SK-N-SH (cell line): ENCODE data around the gene KRT26. TPM values are rescaled to one million over a fixed set of nuclear protein-coding genes. Genes with fewer than 3 reads are reported as not detected.

Experiments used
- CTCF ChIA-PET: fragments of 300-600, 350-600 bp; formaldehyde crosslinking; extraction: SDS; loops from one replicate; lab custom pipeline; 2021; lab: Yijun Ruan, JAX
- POLR2A ChIA-PET: fragments of 350-600 bp; sonication (Branson Sonifier 250); formaldehyde crosslinking; extraction: SDS; loops from one replicate; lab custom pipeline; 2020; ENCODE audit warnings: antibody characterized with exemption, inconsistent platforms; lab: Yijun Ruan, JAX
- DNase-seq: peaks from one replicate; pipeline ENCODE4 v3.0.0; 2012
- H2AFZ ChIP-seq: fragments of 200-600 bp; sonication (generic); 2 replicates; pipeline ENCODE4 v1.8.1; 2016; ENCODE audit warnings: antibody characterized with exemption, mild to moderate bottlenecking, low read depth
- H3F3A ChIP-seq: fragments of 200-600 bp; sonication (generic); replicated peaks from 2 replicates; pipeline ENCODE3; 2016; ENCODE audit warnings: antibody characterized with exemption, mild to moderate bottlenecking; ENCODE audit not compliant: insufficient read depth
- H3K27ac ChIP-seq, 2 experiments: fragments of 200-500 bp in 1 of 2; fragments of 200-600 bp in 1 of 2; sonication (Bioruptor generic) in 1 of 2; sonication (generic), shearing (Covaris generic) in 1 of 2; 2 replicates each; pipeline versions ENCODE4 v1.5.1 to v1.6.1; 2014 to 2016; ENCODE audit warnings: low read depth in 2 of 2, inconsistent platforms in 1 of 2, low read length in 1 of 2, mild to moderate bottlenecking in 1 of 2, mixed read lengths in 1 of 2
- H3K27me3 ChIP-seq: fragments of 200-600 bp; sonication (generic), shearing (Covaris generic); 2 replicates; pipeline ENCODE4 v1.6.1; 2016; ENCODE audit warnings: mixed run types; ENCODE audit not compliant: insufficient read depth
- H3K36me3 ChIP-seq, 2 experiments: fragments of 200-500 bp in 1 of 2; fragments of 200-600 bp in 1 of 2; sonication (Bioruptor generic) in 1 of 2; sonication (generic) in 1 of 2; replicated peaks in 1 of 2; 2 replicates each; pipeline versions ENCODE3 to v1.5.1; 2014 to 2016; ENCODE audit warnings: low read length in 1 of 2, mild to moderate bottlenecking in 1 of 2; ENCODE audit not compliant: insufficient read depth in 2 of 2, control insufficient read depth in 1 of 2
- H3K4me1 ChIP-seq, 2 experiments: fragments of 200-500 bp in 1 of 2; fragments of 200-600 bp in 1 of 2; sonication (Bioruptor generic) in 1 of 2; sonication (generic), shearing (Covaris generic) in 1 of 2; 2 replicates each; pipeline versions ENCODE4 v1.5.1 to v1.6.1; 2014 to 2016; ENCODE audit warnings: low read depth in 1 of 2, low read length in 1 of 2, mixed run types in 1 of 2; ENCODE audit not compliant: insufficient read depth in 2 of 2, control insufficient read depth in 1 of 2
- H3K4me2 ChIP-seq: fragments of 200-600 bp; sonication (generic), shearing (Covaris generic); 2 replicates; pipeline ENCODE4 v1.6.1; 2017; ENCODE audit warnings: mixed run types
- H3K4me3 ChIP-seq, 2 experiments: fragments of 200-500 bp in 1 of 2; fragments of 200-600 bp in 1 of 2; sonication (Bioruptor generic) in 1 of 2; sonication (generic), shearing (Covaris generic) in 1 of 2; 2 replicates each; pipeline versions ENCODE4 v1.5.1 to v1.8.1; 2014 to 2016; ENCODE audit warnings: low read depth in 2 of 2, inconsistent platforms in 1 of 2, low read length in 1 of 2, mild to moderate bottlenecking in 1 of 2, mixed read lengths in 1 of 2, moderate library complexity in 1 of 2
- H3K79me2 ChIP-seq: fragments of 200-600 bp; sonication (generic); 2 replicates; pipeline ENCODE4 v1.8.1; 2017; ENCODE audit warnings: mild to moderate bottlenecking; ENCODE audit not compliant: insufficient read depth
- H3K9ac ChIP-seq: fragments of 200-600 bp; sonication (generic); 2 replicates; pipeline ENCODE4 v1.6.1; 2017; ENCODE audit warnings: mixed run types
- H3K9me2 ChIP-seq: fragments of 200-600 bp; sonication (generic); 2 replicates; pipeline ENCODE4 v1.6.1; 2017; ENCODE audit warnings: mixed run types
- H3K9me3 ChIP-seq: fragments of 200-600 bp; sonication (generic); 2 replicates; pipeline ENCODE4 v1.6.1; 2017; ENCODE audit warnings: mixed run types, mild to moderate bottlenecking, moderate library complexity
- H4K20me1 ChIP-seq: fragments of 200-600 bp; sonication (generic); 2 replicates; pipeline ENCODE4 v1.6.1; 2017; ENCODE audit warnings: mild to moderate bottlenecking, mixed run types; ENCODE audit not compliant: insufficient read depth
- ELF1 ChIP-seq: IDR thresholded peaks from 2 replicates; pipeline ENCODE4 v1.4.0; 2012
- EP300 ChIP-seq, 2 experiments: IDR thresholded peaks; 2 replicates each; pipeline versions ENCODE4 v1.4.0 to v1.6.1; 2012; ENCODE audit warnings: borderline replicate concordance in 1 of 2, low read depth in 1 of 2, low read length in 1 of 2
- EZH2phosphoT487 ChIP-seq: fragments of 200-600 bp; sonication (generic); IDR thresholded peaks from 2 replicates; pipeline ENCODE4 v1.6.1; 2017; ENCODE audit warnings: low read depth, mixed run types, mild to moderate bottlenecking, antibody characterized with exemption, moderate library complexity, borderline replicate concordance
- FOSL2 ChIP-seq: IDR thresholded peaks from 2 replicates; pipeline ENCODE4 v1.4.0; 2012; ENCODE audit warnings: low read depth, mild to moderate bottlenecking, moderate library complexity, borderline replicate concordance
- FOXJ3 ChIP-seq: sonication (generic); formaldehyde crosslinking; IDR thresholded peaks from 2 replicates; pipeline ENCODE4 v1.5.1; 2020; ENCODE audit warnings: mild to moderate bottlenecking, missing genetic modification reagents
- MXI1 ChIP-seq: IDR thresholded peaks from 2 replicates; pipeline ENCODE4 v1.6.1; 2012; ENCODE audit warnings: mild to moderate bottlenecking, low read depth, low read length, improper control_type of control experiment
- NFIC ChIP-seq: IDR thresholded peaks from 2 replicates; pipeline ENCODE4 v1.4.0; 2012; ENCODE audit warnings: borderline replicate concordance
- NRF1 ChIP-seq: IDR thresholded peaks from 2 replicates; pipeline ENCODE4 v1.6.1; 2012; ENCODE audit warnings: low read depth, mild to moderate bottlenecking, low read length
- PBX3 ChIP-seq: IDR thresholded peaks from 2 replicates; pipeline ENCODE4; 2012
- POLR2AphosphoS5 ChIP-seq: IDR thresholded peaks from 2 replicates; pipeline ENCODE4 v1.6.1; 2012; ENCODE audit warnings: low read depth, low read length
- SMC3 ChIP-seq: IDR thresholded peaks from 2 replicates; pipeline ENCODE4 v1.6.1; 2012; ENCODE audit warnings: low read depth, low read length, improper control_type of control experiment
- TAF1 ChIP-seq: IDR thresholded peaks from 2 replicates; pipeline ENCODE4 v1.6.1; 2012; ENCODE audit warnings: low read depth, mild to moderate bottlenecking, low read length, moderate library complexity, borderline replicate concordance
- WGBS: methylation state at CpG from one replicate; pipeline ENCODE4 v1.1.6; 2017; ENCODE audit warnings: low lambda C conversion rate; 5-methylcytosine and 5-hydroxymethylcytosine counted together
- polyA plus RNA-seq, 3 experiments: library from polyadenylated mRNA; depleted of rRNA; stranded (reverse); fragments of >200 nt; gene quantifications; 2 replicates each; pipeline ENCODE4 v1.2.3, GENCODE V29; 2012
- TF ChIP-seq, protein P1 (sequence below): fragments of 200-600 bp; sonication (generic); IDR thresholded peaks from 2 replicates; pipeline ENCODE4 v1.6.1; 2017; ENCODE audit warnings: antibody characterized with exemption, mild to moderate bottlenecking, moderate library complexity
- TF ChIP-seq, protein P2 (sequence below): fragments of 150-350 bp; IDR thresholded peaks from 2 replicates; pipeline ENCODE4 v1.6.1; 2016; ENCODE audit warnings: mild to moderate bottlenecking, low read depth, low read length
- TF ChIP-seq, protein P3 (sequence below): IDR thresholded peaks from 2 replicates; pipeline ENCODE4 v1.4.0; 2012; ENCODE audit warnings: low read depth, borderline replicate concordance

KRT26 gene
- polyA plus RNA-seq (2012; rRNA removed) = not detected in 2 replicates
- not detected in 2 replicates for polyA plus RNA-seq (2012; cell fraction: cytosol; rRNA removed)
- not detected in 2 replicates for polyA plus RNA-seq (2012; cell fraction: nucleus; rRNA removed)

GRCh38 chr17:40772101-40772500 lies at the start of gene KRT26:
Gene KRT26 (minus strand): TSS chr17:40772201. CDS start chr17:40772113, 88 bp downstream.
- TF ChIP-seq, protein P1, sequence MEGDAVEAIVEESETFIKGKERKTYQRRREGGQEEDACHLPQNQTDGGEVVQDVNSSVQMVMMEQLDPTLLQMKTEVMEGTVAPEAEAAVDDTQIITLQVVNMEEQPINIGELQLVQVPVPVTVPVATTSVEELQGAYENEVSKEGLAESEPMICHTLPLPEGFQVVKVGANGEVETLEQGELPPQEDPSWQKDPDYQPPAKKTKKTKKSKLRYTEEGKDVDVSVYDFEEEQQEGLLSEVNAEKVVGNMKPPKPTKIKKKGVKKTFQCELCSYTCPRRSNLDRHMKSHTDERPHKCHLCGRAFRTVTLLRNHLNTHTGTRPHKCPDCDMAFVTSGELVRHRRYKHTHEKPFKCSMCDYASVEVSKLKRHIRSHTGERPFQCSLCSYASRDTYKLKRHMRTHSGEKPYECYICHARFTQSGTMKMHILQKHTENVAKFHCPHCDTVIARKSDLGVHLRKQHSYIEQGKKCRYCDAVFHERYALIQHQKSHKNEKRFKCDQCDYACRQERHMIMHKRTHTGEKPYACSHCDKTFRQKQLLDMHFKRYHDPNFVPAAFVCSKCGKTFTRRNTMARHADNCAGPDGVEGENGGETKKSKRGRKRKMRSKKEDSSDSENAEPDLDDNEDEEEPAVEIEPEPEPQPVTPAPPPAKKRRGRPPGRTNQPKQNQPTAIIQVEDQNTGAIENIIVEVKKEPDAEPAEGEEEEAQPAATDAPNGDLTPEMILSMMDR = no peak
- no peak for TF ChIP-seq POLR2AphosphoS5
- TF ChIP-seq, protein P2, sequence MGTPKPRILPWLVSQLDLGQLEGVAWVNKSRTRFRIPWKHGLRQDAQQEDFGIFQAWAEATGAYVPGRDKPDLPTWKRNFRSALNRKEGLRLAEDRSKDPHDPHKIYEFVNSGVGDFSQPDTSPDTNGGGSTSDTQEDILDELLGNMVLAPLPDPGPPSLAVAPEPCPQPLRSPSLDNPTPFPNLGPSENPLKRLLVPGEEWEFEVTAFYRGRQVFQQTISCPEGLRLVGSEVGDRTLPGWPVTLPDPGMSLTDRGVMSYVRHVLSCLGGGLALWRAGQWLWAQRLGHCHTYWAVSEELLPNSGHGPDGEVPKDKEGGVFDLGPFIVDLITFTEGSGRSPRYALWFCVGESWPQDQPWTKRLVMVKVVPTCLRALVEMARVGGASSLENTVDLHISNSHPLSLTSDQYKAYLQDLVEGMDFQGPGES = no peak
- no peak for TF ChIP-seq EP300 (IDR thresholded peaks at IDR 0.05; ENCODE audit: borderline replicate concordance in 1 of 2, low read depth in 1 of 2, low read length in 1 of 2)
- TF ChIP-seq, all 33 proteins: peak for 0
- no peak for DNase-seq
- ChIA-PET POLR2A (no interaction called here), CTCF (no interaction called here)
- no peak within 1 kb of the TSS for H3K27ac ChIP-seq
- no peaks in the 10 kb centered on the region for H3K79me2 ChIP-seq
- WGBS = 14% methylated on average over 3 of the region's 3 CpGs
- H3F3A ChIP-seq = no peaks in the 10 kb centered on the region
- peaks cover 40% of the 10 kb centered on the region for H3K27me3 ChIP-seq
- H3K4me1 ChIP-seq = no peaks in the 10 kb centered on the region
- 0 out of 2 replicates have a peak, but pooled peaks cover 5% of the 10 kb centered on the region for H3K9me2 ChIP-seq
- H3K9me3 ChIP-seq = no peaks in the 10 kb centered on the region
- H3K4me2 ChIP-seq = no peak within 1 kb of the TSS
- H4K20me1 ChIP-seq = no peaks in the 10 kb centered on the region
- no peak within 1 kb of the TSS for H3K9ac ChIP-seq
- no peaks in the 10 kb centered on the region for H3K36me3 ChIP-seq
- H2AFZ ChIP-seq = no peak within 1 kb of the TSS
- H3K4me3 ChIP-seq = no peak within 1 kb of the TSS

GRCh38 chr17:40821536-40821935 lies 49.5 kb upstream of the KRT26 start:
- H3K27me3 ChIP-seq = no peaks in the 10 kb centered on the region
- no peak for TF ChIP-seq PBX3
- TF ChIP-seq NRF1 = no peak
- TF ChIP-seq FOXJ3 (CRISPR knock-in tag) = no peak
- TF ChIP-seq EZH2phosphoT487 = no peak
- TF ChIP-seq MXI1 = no peak
- no peak for TF ChIP-seq NFIC
- TF ChIP-seq ELF1 = no peak
- no peak for TF ChIP-seq SMC3
- TF ChIP-seq, protein P3, sequence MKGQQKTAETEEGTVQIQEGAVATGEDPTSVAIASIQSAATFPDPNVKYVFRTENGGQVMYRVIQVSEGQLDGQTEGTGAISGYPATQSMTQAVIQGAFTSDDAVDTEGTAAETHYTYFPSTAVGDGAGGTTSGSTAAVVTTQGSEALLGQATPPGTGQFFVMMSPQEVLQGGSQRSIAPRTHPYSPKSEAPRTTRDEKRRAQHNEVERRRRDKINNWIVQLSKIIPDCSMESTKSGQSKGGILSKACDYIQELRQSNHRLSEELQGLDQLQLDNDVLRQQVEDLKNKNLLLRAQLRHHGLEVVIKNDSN = no peak
- TF ChIP-seq FOSL2 = no peak
- TF ChIP-seq, protein P1 = no peak
- no peak for TF ChIP-seq TAF1
- TF ChIP-seq, protein P2 = no peak

More at GRCh38 chr17:40821536-40821935, 49.5 kb upstream of the KRT26 start:
- Histone ChIP-seq H3K9me3 (no peaks in the 10 kb centered on the region), H3K9me2 (no peaks in the 10 kb centered on the region), H3K9ac (no peak overlapping the region), H3K4me3 (no peak overlapping the region), H3K4me1 (no peaks in the 10 kb centered on the region; a peak in 1 of 4 replicates), H4K20me1 (no peaks in the 10 kb centered on the region), H3F3A (peaks cover 31% of the 10 kb centered on the region), H3K4me2 (no peak overlapping the region), H3K79me2 (no peaks in the 10 kb centered on the region; the same call in none of the 2 replicates), H3K36me3 (peaks cover 12 to 14% of the 10 kb centered on the region in 2 experiments), H2AFZ (no peak overlapping the region), H3K27ac (no peak overlapping the region)
- POLR2A ChIA-PET = no interaction called here
- CTCF ChIA-PET = interaction anchor here (1.0 to 1.2 kb wide), 2 partner anchors 18 to 841 kb away, joined by 3 to 4 read pairs; no protein-coding TSS in a partner anchor
- no peak for DNase-seq
